PC-3 (cell line): ENCODE results near the gene DDI2.

Experiments
- EZH2 ChIP-seq: fragments of 300-600 bp; sonication (generic); IDR thresholded peaks from one replicate; pipeline ENCODE4 v1.6.1; 2017; ENCODE audit warnings: antibody characterized with exemption, mild to moderate bottlenecking, low read length; ENCODE audit not compliant: unreplicated experiment
- TF ChIP-seq, protein P1 (sequence below): fragments of 300-600 bp; sonication (generic); conservative IDR thresholded peaks from 2 replicates; pipeline ENCODE4 v1.5.1; 2017; ENCODE audit warnings: antibody characterized with exemption, low read depth, mild to moderate bottlenecking, low read length

- no peak for TF ChIP-seq EZH2
- TF ChIP-seq, protein P1, sequence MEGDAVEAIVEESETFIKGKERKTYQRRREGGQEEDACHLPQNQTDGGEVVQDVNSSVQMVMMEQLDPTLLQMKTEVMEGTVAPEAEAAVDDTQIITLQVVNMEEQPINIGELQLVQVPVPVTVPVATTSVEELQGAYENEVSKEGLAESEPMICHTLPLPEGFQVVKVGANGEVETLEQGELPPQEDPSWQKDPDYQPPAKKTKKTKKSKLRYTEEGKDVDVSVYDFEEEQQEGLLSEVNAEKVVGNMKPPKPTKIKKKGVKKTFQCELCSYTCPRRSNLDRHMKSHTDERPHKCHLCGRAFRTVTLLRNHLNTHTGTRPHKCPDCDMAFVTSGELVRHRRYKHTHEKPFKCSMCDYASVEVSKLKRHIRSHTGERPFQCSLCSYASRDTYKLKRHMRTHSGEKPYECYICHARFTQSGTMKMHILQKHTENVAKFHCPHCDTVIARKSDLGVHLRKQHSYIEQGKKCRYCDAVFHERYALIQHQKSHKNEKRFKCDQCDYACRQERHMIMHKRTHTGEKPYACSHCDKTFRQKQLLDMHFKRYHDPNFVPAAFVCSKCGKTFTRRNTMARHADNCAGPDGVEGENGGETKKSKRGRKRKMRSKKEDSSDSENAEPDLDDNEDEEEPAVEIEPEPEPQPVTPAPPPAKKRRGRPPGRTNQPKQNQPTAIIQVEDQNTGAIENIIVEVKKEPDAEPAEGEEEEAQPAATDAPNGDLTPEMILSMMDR: no peak
Observed at GRCh38 chr1:15574741-15575140, 42.5 kb upstream of the DDI2 start.
